HepG2 (cell line): Measurements from ENCODE around the gene IL5RA. TPM values are rescaled to one million over a fixed set of nuclear protein-coding genes. Genes with fewer than 3 reads are reported as not detected.

Source experiments
- HES4 ChIP-seq: sonication (generic); formaldehyde crosslinking; IDR thresholded peaks from 2 replicates; pipeline ENCODE4 v1.9.0; 2021; ENCODE audit warnings: mild to moderate bottlenecking, missing genetic modification reagents, borderline replicate concordance
- NR2F1 ChIP-seq, 2 experiments: fragments of 450-650 bp in 1 of 2; formaldehyde crosslinking in 1 of 2; IDR thresholded peaks; 2 replicates each; pipeline versions ENCODE4 v1.5.0 to v1.6.1; 2016 to 2020; ENCODE audit warnings: mild to moderate bottlenecking in 1 of 2, missing compliant biosample characterization in 1 of 2, missing genetic modification reagents in 1 of 2, moderate library complexity in 1 of 2
- REXO4 ChIP-seq: sonication (generic); formaldehyde crosslinking; IDR thresholded peaks from 2 replicates; pipeline ENCODE4 v1.8.0; 2022; ENCODE audit warnings: missing genetic modification reagents, mild to moderate bottlenecking, borderline replicate concordance
- RFX1 ChIP-seq: fragments of 450-650 bp; IDR thresholded peaks from 2 replicates; pipeline ENCODE4 v1.6.1; 2017
- SALL2 ChIP-seq: sonication (generic); formaldehyde crosslinking; IDR thresholded peaks from 2 replicates; pipeline ENCODE4 v1.8.1; 2023; ENCODE audit warnings: mild to moderate bottlenecking, missing genetic modification reagents, inconsistent platforms
- SUZ12 ChIP-seq: fragments of 150-350 bp; IDR thresholded peaks from 2 replicates; pipeline ENCODE4 v1.6.1; 2014; ENCODE audit warnings: low read depth, low read length
- TARDBP ChIP-seq: sonication (generic); formaldehyde crosslinking; IDR thresholded peaks from 2 replicates; pipeline ENCODE4 v1.8.0; 2022; ENCODE audit warnings: mild to moderate bottlenecking, missing genetic modification reagents
- ZNF121 ChIP-seq: sonication (generic); formaldehyde crosslinking; IDR thresholded peaks from 2 replicates; pipeline ENCODE4 v1.5.0; 2020; ENCODE audit warnings: mild to moderate bottlenecking, missing genetic modification reagents
- ZNF180 ChIP-seq: sonication (generic); formaldehyde crosslinking; IDR thresholded peaks from 2 replicates; pipeline ENCODE4 v1.4.0; 2020; ENCODE audit warnings: low read depth, missing genetic modification reagents, borderline replicate concordance
- ZNF546 ChIP-seq: sonication (generic); formaldehyde crosslinking; conservative IDR thresholded peaks from 2 replicates; pipeline ENCODE4 v1.8.1; 2023; ENCODE audit warnings: mild to moderate bottlenecking, missing genetic modification reagents
- ZNF775 ChIP-seq: sonication (generic); formaldehyde crosslinking; IDR thresholded peaks from 2 replicates; pipeline ENCODE4 v1.4.0; 2020; ENCODE audit warnings: missing genetic modification reagents, mild to moderate bottlenecking, moderate library complexity, borderline replicate concordance
- ZNF839 ChIP-seq: sonication (generic); formaldehyde crosslinking; IDR thresholded peaks from 2 replicates; pipeline ENCODE4 v1.4.0; 2020; ENCODE audit warnings: missing genetic modification reagents, mild to moderate bottlenecking, borderline replicate concordance
- polyA plus RNA-seq, 8 experiments: library from polyadenylated mRNA; depleted of rRNA in 3 of 8; stranded (reverse) in 7 of 8; unstranded in 1 of 8; fragments of >200 nt; fragmentation: Illumina TruSeq in 4 of 8; extraction: Trizol in 4 of 8; gene quantifications; 2 replicates each; pipeline versions ENCODE4 v1.2.1 to v1.2.3, GENCODE V29; 2011 to 2016; ENCODE audit warnings: low read depth in 4 of 8, missing spikeins in 1 of 8, mixed read lengths in 1 of 8; ENCODE audit not compliant: insufficient read depth in 1 of 8
- total RNA-seq, 5 experiments: library from RNA; depleted of rRNA; stranded (reverse); fragments of >200 nt; fragmentation: Illumina TruSeq; extraction: Trizol; gene quantifications; 2 replicates each; pipeline ENCODE4 v1.2.3, GENCODE V29; 2016; ENCODE audit warnings: low read depth in 1 of 5
- TF ChIP-seq, protein P1 (sequence below): sonication (generic); formaldehyde crosslinking; IDR thresholded peaks from 2 replicates; pipeline ENCODE4 v1.8.0; 2023; ENCODE audit warnings: mild to moderate bottlenecking, missing genetic modification reagents
- TF ChIP-seq, protein P2 (sequence below): sonication (generic); formaldehyde crosslinking; IDR thresholded peaks from 2 replicates; pipeline ENCODE4 v1.4.0; 2020; ENCODE audit warnings: missing genetic modification reagents
- TF ChIP-seq, protein P3 (sequence below): sonication (generic); formaldehyde crosslinking; IDR thresholded peaks from 2 replicates; pipeline ENCODE4 v1.4.0; 2020; ENCODE audit warnings: mild to moderate bottlenecking, missing genetic modification reagents, borderline replicate concordance
- TF ChIP-seq, protein P4 (sequence below): IDR thresholded peaks from 2 replicates; pipeline ENCODE4 v1.4.0; 2020; ENCODE audit warnings: mild to moderate bottlenecking, missing genetic modification reagents

The IL5RA gene
- total and polyA plus RNA-seq, 2 of the 13 experiments (the other 11 are each of a cell fraction or from before 2014, with no cell fraction given): not detected

DNA sequence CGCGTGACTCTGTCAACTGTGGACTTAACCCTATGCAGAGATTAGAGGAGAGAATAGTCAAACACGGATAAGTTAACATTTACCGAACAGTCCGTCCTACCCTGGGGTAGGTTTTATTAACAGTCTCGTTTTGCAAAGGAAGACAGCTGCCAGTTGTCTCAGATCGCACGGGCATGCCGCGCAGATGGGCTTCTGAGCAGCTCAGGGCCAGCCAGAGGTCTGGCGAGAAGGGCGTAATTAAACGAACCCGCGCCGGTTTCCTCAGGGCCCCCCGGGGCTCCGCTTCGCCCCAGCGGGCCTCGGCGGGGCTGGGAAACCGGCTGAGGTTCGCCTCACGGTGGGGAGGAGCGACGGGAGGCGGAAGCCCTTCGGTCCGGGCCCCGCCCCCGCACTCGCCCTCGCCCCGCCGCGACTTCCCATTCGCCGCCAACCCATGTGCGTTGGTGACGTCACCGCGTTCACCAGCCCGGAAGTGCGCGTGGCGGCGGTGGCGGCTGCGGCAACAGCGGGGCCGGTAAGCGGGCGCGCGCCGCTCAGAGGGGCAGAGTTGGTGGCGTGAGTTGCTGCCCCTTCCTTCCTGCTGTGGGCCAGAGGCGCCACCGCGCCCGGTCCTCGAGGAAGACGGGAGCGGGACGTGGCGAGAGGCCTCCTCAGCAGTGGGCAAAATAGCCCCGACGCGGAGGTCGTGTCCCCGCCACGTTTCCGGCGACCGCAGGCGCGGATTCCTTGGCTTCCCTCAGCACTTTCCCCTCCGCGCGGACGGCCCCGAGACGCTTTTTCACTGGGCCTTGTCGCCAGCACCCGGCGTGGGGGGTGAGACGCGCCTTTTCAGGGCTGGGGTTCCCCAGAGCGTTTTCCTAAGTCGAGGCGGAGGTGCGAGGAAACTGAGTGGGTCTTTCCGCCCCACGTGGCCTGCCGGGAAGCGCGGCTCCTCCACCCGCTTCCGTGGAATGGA lies 16.6 kb upstream of the IL5RA start, which contains the start of gene TRNT1 (continued):
- TF ChIP-seq, protein P1, sequence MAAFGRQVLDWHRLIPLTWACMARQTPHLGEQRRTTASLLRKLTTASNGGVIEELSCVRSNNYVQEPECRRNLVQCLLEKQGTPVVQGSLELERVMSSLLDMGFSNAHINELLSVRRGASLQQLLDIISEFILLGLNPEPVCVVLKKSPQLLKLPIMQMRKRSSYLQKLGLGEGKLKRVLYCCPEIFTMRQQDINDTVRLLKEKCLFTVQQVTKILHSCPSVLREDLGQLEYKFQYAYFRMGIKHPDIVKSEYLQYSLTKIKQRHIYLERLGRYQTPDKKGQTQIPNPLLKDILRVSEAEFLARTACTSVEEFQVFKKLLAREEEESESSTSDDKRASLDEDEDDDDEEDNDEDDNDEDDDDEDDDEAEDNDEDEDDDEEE (CRISPR knock-in tag): peak; percentile 93; the same call in 1 of the 2 replicates
- no peak for TF ChIP-seq ZNF839 (CRISPR knock-in tag)
- TF ChIP-seq SUZ12: no peak
- TF ChIP-seq SALL2: peak; percentile 54; the same call in 1 of the 2 replicates
- TF ChIP-seq REXO4 (CRISPR knock-in tag): no peak; the same call in 1 of the 2 replicates
- TF ChIP-seq ZNF180 (CRISPR knock-in tag): no peak
- no peak for TF ChIP-seq ZNF121
- TF ChIP-seq ZNF775 (CRISPR knock-in tag): no peak
- TF ChIP-seq, protein P2, sequence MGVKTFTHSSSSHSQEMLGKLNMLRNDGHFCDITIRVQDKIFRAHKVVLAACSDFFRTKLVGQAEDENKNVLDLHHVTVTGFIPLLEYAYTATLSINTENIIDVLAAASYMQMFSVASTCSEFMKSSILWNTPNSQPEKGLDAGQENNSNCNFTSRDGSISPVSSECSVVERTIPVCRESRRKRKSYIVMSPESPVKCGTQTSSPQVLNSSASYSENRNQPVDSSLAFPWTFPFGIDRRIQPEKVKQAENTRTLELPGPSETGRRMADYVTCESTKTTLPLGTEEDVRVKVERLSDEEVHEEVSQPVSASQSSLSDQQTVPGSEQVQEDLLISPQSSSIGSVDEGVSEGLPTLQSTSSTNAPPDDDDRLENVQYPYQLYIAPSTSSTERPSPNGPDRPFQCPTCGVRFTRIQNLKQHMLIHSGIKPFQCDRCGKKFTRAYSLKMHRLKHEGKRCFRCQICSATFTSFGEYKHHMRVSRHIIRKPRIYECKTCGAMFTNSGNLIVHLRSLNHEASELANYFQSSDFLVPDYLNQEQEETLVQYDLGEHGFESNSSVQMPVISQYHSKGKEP: no peak
- no peak for TF ChIP-seq NR2F1 (CRISPR knock-in tag; IDR thresholded peaks at IDR 0.05)
- TF ChIP-seq, protein P3, sequence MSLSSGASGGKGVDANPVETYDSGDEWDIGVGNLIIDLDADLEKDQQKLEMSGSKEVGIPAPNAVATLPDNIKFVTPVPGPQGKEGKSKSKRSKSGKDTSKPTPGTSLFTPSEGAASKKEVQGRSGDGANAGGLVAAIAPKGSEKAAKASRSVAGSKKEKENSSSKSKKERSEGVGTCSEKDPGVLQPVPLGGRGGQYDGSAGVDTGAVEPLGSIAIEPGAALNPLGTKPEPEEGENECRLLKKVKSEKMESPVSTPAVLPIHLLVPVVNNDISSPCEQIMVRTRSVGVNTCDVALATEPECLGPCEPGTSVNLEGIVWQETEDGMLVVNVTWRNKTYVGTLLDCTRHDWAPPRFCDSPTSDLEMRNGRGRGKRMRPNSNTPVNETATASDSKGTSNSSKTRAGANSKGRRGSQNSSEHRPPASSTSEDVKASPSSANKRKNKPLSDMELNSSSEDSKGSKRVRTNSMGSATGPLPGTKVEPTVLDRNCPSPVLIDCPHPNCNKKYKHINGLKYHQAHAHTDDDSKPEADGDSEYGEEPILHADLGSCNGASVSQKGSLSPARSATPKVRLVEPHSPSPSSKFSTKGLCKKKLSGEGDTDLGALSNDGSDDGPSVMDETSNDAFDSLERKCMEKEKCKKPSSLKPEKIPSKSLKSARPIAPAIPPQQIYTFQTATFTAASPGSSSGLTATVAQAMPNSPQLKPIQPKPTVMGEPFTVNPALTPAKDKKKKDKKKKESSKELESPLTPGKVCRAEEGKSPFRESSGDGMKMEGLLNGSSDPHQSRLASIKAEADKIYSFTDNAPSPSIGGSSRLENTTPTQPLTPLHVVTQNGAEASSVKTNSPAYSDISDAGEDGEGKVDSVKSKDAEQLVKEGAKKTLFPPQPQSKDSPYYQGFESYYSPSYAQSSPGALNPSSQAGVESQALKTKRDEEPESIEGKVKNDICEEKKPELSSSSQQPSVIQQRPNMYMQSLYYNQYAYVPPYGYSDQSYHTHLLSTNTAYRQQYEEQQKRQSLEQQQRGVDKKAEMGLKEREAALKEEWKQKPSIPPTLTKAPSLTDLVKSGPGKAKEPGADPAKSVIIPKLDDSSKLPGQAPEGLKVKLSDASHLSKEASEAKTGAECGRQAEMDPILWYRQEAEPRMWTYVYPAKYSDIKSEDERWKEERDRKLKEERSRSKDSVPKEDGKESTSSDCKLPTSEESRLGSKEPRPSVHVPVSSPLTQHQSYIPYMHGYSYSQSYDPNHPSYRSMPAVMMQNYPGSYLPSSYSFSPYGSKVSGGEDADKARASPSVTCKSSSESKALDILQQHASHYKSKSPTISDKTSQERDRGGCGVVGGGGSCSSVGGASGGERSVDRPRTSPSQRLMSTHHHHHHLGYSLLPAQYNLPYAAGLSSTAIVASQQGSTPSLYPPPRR (CRISPR knock-in tag): no peak
- peak; percentile 94 for TF ChIP-seq HES4 (CRISPR knock-in tag)
- TF ChIP-seq, protein P4, sequence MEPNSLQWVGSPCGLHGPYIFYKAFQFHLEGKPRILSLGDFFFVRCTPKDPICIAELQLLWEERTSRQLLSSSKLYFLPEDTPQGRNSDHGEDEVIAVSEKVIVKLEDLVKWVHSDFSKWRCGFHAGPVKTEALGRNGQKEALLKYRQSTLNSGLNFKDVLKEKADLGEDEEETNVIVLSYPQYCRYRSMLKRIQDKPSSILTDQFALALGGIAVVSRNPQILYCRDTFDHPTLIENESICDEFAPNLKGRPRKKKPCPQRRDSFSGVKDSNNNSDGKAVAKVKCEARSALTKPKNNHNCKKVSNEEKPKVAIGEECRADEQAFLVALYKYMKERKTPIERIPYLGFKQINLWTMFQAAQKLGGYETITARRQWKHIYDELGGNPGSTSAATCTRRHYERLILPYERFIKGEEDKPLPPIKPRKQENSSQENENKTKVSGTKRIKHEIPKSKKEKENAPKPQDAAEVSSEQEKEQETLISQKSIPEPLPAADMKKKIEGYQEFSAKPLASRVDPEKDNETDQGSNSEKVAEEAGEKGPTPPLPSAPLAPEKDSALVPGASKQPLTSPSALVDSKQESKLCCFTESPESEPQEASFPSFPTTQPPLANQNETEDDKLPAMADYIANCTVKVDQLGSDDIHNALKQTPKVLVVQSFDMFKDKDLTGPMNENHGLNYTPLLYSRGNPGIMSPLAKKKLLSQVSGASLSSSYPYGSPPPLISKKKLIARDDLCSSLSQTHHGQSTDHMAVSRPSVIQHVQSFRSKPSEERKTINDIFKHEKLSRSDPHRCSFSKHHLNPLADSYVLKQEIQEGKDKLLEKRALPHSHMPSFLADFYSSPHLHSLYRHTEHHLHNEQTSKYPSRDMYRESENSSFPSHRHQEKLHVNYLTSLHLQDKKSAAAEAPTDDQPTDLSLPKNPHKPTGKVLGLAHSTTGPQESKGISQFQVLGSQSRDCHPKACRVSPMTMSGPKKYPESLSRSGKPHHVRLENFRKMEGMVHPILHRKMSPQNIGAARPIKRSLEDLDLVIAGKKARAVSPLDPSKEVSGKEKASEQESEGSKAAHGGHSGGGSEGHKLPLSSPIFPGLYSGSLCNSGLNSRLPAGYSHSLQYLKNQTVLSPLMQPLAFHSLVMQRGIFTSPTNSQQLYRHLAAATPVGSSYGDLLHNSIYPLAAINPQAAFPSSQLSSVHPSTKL (CRISPR knock-in tag): peak; percentile 49
- TF ChIP-seq RFX1: no peak
- peak; percentile 53; the same call in 1 of the 2 replicates for TF ChIP-seq TARDBP (CRISPR knock-in tag)
- peak; percentile 74; the same call in 1 of the 2 replicates for TF ChIP-seq ZNF546
